Measurements from ENCODE around the gene PDXK.

GRCh38 chr21:43686811-43687565 is 31.9 kb upstream of the PDXK start:
- TF ChIP-seq CTCF (CRISPR knock-in tag; IDR thresholded peaks at IDR 0.05) (no peak), MYNN (CRISPR knock-in tag; IDR thresholded peaks at IDR 0.05; ENCODE audit: low read depth) (no peak), ZNF792 (CRISPR knock-in tag; IDR thresholded peaks at IDR 0.05) (no peak)

All from HepG2 (cell line).